Measurements from ENCODE around the gene TMEM120A.

GRCh38 chr7:75948179-75948578 lies 46.2 kb downstream of the TMEM120A start:
- TF ChIP-seq CTCF (IDR thresholded peaks at IDR 0.05) = no peak
- no peak for TF ChIP-seq POLR2A (IDR thresholded peaks at IDR 0.05)
